Measurements from ENCODE around the gene SEMA4D. TPM values are rescaled to one million over a fixed set of nuclear protein-coding genes. Genes with fewer than 3 reads are reported as not detected.

The SEMA4D gene
- total and polyA plus RNA-seq, 2 of the 13 experiments (the other 11 are each of a cell fraction or from before 2014, with no cell fraction given): 0.13 to 0.16 TPM

DNA sequence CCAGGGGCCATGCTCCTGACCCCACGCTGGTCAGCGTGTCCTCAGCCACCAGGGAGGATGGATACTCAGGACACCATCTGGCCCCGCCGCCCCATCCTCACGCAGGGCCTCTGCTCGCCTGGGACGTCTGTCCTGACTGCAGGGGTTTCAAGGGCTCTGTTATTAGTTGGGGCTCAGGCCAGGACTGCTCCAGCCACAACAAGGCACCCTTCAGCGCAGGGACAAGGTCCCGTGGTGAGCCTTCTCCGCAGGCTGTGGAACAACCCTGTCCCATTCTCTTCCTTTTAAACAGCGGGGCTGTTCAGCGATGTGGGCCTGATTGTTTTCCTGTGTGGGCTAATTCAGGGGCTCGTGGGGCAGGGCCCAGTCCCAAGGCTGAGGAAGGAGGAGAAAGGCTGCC, 61.6 kb downstream of the SEMA4D start:
- peak; percentile 13; the same call in 2 of the 3 replicates for ATAC-seq
- no peak overlapping the region for H3K4me2 ChIP-seq (ENCODE audit: low read depth, low read length)
- H3K4me1 ChIP-seq (ENCODE audit: insufficient read depth, low read length): no peaks in the 10 kb centered on the region
- WGBS (ENCODE audit: low lambda C conversion rate): 70% methylated on average over 8 of the region's 13 CpGs
- no peak overlapping the region for H3K27ac ChIP-seq (ENCODE audit: extremely low read length, insufficient read depth, low read length)
- intact Hi-C loops (cut with micrococcal nuclease; ENCODE audit: unreplicated experiment): no loop called here
- POLR2A ChIA-PET: no interaction called here
- H4K20me1 ChIP-seq (ENCODE audit: insufficient read depth, low read length): no peaks in the 10 kb centered on the region
- in situ Hi-C loops (cut with HindIII; ENCODE audit: extremely low pct_ligation_motif_present, low pct_unique_long_range_greater_than_20kb): no loop called here
- H3K9me3 ChIP-seq (ENCODE audit: low read length): no peaks in the 10 kb centered on the region
- no peak overlapping the region for H3K4me3 ChIP-seq (replicated peaks in 1 of 3; ENCODE audit: insufficient read depth in 1 of 3, low read depth in 2 of 3, low read length in 3 of 3)
- H2AFZ ChIP-seq (ENCODE audit: low read length): no peak overlapping the region
- H3K27me3 ChIP-seq (ENCODE audit: control insufficient read depth in 1 of 2, insufficient read depth in 2 of 2, low read length in 2 of 2): peaks cover 0 to 11% of the 10 kb centered on the region in 2 experiments; a peak in 1 of 5 replicates
- no TSS peak for BruUV-seq (replicated peaks)
- FAIRE-seq: no peak
- TF ChIP-seq, protein P1, sequence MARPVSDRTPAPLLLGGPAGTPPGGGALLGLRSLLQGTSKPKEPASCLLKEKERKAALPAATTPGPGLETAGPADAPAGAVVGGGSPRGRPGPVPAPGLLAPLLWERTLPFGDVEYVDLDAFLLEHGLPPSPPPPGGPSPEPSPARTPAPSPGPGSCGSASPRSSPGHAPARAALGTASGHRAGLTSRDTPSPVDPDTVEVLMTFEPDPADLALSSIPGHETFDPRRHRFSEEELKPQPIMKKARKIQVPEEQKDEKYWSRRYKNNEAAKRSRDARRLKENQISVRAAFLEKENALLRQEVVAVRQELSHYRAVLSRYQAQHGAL (CRISPR knock-in tag; IDR thresholded peaks at IDR 0.05; ENCODE audit: not compliant biosample characterization): no peak
- TF ChIP-seq MTF1 (CRISPR knock-in tag; IDR thresholded peaks at IDR 0.05): no peak
- TF ChIP-seq, protein P2, sequence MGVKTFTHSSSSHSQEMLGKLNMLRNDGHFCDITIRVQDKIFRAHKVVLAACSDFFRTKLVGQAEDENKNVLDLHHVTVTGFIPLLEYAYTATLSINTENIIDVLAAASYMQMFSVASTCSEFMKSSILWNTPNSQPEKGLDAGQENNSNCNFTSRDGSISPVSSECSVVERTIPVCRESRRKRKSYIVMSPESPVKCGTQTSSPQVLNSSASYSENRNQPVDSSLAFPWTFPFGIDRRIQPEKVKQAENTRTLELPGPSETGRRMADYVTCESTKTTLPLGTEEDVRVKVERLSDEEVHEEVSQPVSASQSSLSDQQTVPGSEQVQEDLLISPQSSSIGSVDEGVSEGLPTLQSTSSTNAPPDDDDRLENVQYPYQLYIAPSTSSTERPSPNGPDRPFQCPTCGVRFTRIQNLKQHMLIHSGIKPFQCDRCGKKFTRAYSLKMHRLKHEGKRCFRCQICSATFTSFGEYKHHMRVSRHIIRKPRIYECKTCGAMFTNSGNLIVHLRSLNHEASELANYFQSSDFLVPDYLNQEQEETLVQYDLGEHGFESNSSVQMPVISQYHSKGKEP (CRISPR knock-in tag; IDR thresholded peaks at IDR 0.05): no peak
- TF ChIP-seq NFRKB (IDR thresholded peaks at IDR 0.05): no peak
- no peak for TF ChIP-seq NAIF1 (CRISPR knock-in tag; IDR thresholded peaks at IDR 0.05; ENCODE audit: borderline replicate concordance)
- TF ChIP-seq, protein P3, sequence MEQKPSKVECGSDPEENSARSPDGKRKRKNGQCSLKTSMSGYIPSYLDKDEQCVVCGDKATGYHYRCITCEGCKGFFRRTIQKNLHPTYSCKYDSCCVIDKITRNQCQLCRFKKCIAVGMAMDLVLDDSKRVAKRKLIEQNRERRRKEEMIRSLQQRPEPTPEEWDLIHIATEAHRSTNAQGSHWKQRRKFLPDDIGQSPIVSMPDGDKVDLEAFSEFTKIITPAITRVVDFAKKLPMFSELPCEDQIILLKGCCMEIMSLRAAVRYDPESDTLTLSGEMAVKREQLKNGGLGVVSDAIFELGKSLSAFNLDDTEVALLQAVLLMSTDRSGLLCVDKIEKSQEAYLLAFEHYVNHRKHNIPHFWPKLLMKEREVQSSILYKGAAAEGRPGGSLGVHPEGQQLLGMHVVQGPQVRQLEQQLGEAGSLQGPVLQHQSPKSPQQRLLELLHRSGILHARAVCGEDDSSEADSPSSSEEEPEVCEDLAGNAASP (CRISPR knock-in tag; IDR thresholded peaks at IDR 0.05; ENCODE audit: borderline replicate concordance): no peak
- TF ChIP-seq BHLHE40 (IDR thresholded peaks at IDR 0.05; ENCODE audit: low read length): no peak
- no peak for TF ChIP-seq GATAD1 (CRISPR knock-in tag; IDR thresholded peaks at IDR 0.05)
- TF ChIP-seq CREM (IDR thresholded peaks at IDR 0.05): no peak
- TF ChIP-seq CREM (CRISPR knock-in tag; IDR thresholded peaks at IDR 0.05): no peak
- TF ChIP-seq ZNF746 (CRISPR knock-in tag; IDR thresholded peaks at IDR 0.05): no peak
- no peak for TF ChIP-seq MBD4 (IDR thresholded peaks at IDR 0.05; ENCODE audit: borderline replicate concordance, low read length)
- CTCF ChIA-PET (ENCODE audit: low intra/inter-chr PET ratio, low total read pairs): no interaction called here
- no peaks in the 10 kb centered on the region for H3K79me2 ChIP-seq (ENCODE audit: insufficient read depth, low read length)
- DNase-seq (ENCODE audit: low spot score): no peak
- no peak overlapping the region for H3K9ac ChIP-seq (ENCODE audit: insufficient read depth, low read depth, low read length)
- no peaks in the 10 kb centered on the region for H3K36me3 ChIP-seq (replicated peaks in 1 of 2; ENCODE audit: control insufficient read depth in 1 of 2, insufficient read depth in 2 of 2, low read length in 2 of 2)
